Ectodermal cell (in vitro differentiated cells): Measurements from ENCODE around the gene MEF2D.

ENCODE experiments used
- H3K27ac ChIP-seq: 2 replicates; pipeline ENCODE4 v1.7.0; 2013; ENCODE audit warnings: mild to moderate bottlenecking, low read depth, low read length; ENCODE audit not compliant: insufficient read depth, poor library complexity, severe bottlenecking
- H3K27me3 ChIP-seq: 2 replicates; pipeline ENCODE4 v1.7.0; 2013; ENCODE audit warnings: mild to moderate bottlenecking, low read length; ENCODE audit not compliant: insufficient read depth, control insufficient read depth, poor library complexity, severe bottlenecking
- H3K36me3 ChIP-seq: one replicate; pipeline ENCODE4 v1.7.0; 2013; ENCODE audit warnings: low read length; ENCODE audit not compliant: control insufficient read depth, insufficient read depth
- H3K4me1 ChIP-seq: one replicate; pipeline ENCODE4 v1.7.0; 2013; ENCODE audit warnings: low read length; ENCODE audit not compliant: control insufficient read depth, insufficient read depth
- H3K4me3 ChIP-seq: 2 replicates; pipeline ENCODE4 v1.7.0; 2013; ENCODE audit warnings: low read depth, low read length, control low read depth; ENCODE audit not compliant: insufficient read depth
- H3K9me3 ChIP-seq: 2 replicates; pipeline ENCODE4 v1.7.0; 2013; ENCODE audit warnings: mild to moderate bottlenecking, low read length, moderate library complexity; ENCODE audit not compliant: control insufficient read depth
- WGBS, 2 experiments: methylation state at CpG; one replicate each; pipeline ENCODE4 v1.1.7; 2013; ENCODE audit warnings: missing lambda C conversion rate in 2 of 2; 5-methylcytosine and 5-hydroxymethylcytosine counted together

MEF2D gene

DNA sequence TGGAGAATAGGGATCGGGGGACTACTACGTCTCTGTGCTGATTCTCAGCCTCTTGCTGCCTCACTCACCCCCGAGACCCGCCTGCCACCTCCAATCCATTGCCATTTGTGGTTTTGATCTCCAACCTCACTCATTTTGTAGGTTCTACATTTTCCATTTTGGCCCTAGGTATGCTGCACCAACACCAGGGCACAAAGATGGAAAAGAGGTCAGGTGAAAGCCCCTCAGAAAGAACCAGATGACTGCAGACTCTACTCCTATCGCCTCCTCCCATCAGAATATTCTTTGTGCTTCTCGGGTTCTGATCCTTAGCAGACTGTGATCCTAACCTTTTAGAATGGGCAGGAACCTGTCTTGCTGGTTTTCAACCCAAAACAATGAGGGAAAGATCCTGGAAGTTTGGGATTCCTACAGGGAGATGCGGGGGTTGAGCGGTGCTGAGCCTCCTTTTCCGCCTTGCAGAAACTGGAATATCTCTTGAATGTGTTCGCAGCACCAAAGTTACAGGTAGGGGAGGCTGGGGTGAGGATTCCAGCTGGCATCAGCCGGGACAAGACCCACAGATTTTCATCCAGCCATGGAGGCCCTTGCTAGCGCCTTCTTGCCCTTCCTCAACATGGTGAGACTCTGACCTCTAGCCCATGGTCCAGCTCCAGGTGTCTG lies 78.5 kb downstream of the MEF2D start:
- no peaks in the 10 kb centered on the region for H3K9me3 ChIP-seq
- 23 to 31% methylated on average over 12 of the region's 12 CpGs for WGBS, 2 experiments
- H3K4me3 ChIP-seq = no peak overlapping the region
- peaks cover 100% of the 10 kb centered on the region for H3K27me3 ChIP-seq
- H3K4me1 ChIP-seq = no peaks in the 10 kb centered on the region
- no peak overlapping the region for H3K27ac ChIP-seq
- H3K36me3 ChIP-seq = no peaks in the 10 kb centered on the region

DNA sequence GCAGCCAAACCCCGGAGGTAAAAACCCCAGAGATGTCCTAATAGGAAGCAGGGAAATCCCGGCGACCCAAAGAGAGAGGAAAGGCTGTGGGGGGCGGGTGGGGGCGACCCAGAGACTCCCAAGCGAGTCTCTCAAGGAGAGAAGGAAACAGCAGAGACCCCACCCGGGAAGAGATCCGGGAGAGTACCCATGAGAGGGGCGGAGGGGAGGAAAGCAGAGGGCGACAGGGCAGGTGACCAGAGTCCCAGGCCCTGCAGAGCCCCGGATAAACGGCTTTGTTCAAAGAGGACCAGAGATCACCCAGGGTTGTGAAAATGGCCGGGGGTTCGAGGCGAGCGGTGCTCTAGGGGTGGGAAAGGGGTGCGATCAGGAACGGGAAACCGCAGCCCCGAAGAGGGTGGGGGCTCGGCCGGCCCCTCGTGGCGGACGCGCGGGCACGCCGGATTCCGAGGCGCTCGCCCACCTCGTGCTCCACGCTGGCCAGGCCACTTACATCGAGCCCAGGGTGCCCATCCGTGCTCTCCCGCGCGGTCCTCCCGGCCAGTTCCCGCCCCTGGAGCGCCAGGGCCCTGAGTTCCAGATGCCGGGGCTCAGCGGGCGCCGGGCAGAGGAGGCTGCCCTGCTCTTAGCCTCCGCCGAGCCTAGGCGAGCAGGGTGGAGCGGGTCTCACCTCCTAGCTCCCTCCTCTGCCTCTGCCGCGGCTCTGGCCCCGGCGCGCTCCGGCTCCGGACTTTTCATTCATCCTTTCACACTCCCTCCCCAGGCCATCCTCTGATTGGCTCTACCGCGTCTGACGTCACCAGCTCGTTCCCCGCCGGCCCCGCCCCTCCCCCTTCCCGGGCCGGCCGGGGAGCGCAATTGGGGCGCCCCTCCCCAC lies 79.3 kb downstream of the MEF2D start:
- H3K9me3 ChIP-seq = no peaks in the 10 kb centered on the region
- H3K27ac ChIP-seq = no peak overlapping the region
- H3K4me1 ChIP-seq = no peaks in the 10 kb centered on the region
- 1% methylated on average over 69 of the region's 69 CpGs for WGBS, 2 experiments
- no peaks in the 10 kb centered on the region for H3K36me3 ChIP-seq
- H3K4me3 ChIP-seq = no peak overlapping the region
- H3K27me3 ChIP-seq = peaks cover 100% of the 10 kb centered on the region

DNA sequence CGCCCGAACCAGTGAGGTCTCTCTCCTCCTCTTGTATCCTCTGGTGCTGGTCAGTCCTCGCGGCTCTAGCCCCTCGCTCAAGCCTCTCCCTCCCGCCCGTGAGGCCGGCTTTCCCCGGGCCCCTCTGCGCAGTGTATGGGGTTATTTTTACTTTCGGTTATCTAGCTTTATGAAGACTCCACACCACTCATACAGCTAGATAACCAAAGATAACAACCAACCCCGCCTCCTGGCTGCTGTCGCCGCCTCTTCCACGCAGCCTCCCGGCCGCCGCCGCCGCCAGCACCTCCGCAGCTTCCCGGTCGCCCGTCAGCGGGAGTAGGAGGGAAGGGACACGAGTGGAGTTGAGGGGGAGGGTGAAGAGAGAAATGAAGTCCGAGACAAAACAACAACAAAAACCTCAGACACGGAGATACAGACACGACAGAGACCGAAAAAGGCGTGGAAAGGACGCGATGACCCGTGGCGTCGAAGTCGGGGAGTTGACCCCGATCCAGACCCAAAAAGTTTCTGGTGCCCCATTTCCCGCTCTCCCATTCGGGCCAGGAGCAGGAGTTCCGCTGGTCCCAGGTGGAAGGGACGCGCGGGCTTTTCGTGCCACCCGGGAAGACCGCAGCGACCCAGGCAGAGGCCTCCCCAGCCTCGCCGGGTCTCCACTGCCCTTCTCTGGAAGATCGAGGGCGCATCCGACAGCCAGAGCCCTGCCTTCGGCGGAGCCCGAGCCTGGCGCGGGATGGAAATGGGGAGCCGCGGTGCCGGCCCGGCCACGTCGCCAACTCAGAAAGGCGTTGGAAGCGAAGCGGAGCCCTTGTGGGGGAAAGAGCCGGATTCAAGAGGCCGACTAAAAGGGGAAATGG lies 80.1 kb downstream of the MEF2D start:
- 4% methylated on average over 65 to 69 of the region's 69 CpGs for WGBS, 2 experiments
- Histone ChIP-seq H3K9me3 (no peaks in the 10 kb centered on the region), H3K36me3 (no peaks in the 10 kb centered on the region), H3K4me1 (no peaks in the 10 kb centered on the region), H3K27ac (no peak overlapping the region), H3K4me3 (no peak overlapping the region), H3K27me3 (peaks cover 100% of the 10 kb centered on the region)

DNA sequence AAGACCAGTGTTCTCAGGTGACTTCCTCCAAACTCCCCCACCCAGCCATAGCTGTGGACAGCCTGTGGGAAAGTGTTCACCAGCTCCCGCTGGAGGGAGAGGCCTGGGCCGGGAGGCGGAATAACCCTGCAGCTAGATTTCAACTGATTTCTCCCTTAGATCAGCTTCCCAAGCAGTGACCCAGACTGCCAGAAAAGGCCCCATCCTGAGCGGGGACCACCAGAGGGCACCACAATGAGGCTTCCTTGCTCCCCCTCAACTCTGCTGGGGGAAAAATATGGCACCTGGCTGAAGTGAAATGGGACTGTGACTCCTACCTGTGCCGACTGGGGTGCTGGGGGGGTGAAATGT lies 80.7 kb downstream of the MEF2D start:
- H3K9me3 ChIP-seq = no peaks in the 10 kb centered on the region
- WGBS, 2 experiments = 4 to 7% methylated on average over 5 of the region's 5 CpGs
- no peak overlapping the region for H3K27ac ChIP-seq
- H3K4me3 ChIP-seq = no peak overlapping the region
- no peaks in the 10 kb centered on the region for H3K4me1 ChIP-seq
- no peaks in the 10 kb centered on the region for H3K36me3 ChIP-seq
- H3K27me3 ChIP-seq = peaks cover 100% of the 10 kb centered on the region

DNA sequence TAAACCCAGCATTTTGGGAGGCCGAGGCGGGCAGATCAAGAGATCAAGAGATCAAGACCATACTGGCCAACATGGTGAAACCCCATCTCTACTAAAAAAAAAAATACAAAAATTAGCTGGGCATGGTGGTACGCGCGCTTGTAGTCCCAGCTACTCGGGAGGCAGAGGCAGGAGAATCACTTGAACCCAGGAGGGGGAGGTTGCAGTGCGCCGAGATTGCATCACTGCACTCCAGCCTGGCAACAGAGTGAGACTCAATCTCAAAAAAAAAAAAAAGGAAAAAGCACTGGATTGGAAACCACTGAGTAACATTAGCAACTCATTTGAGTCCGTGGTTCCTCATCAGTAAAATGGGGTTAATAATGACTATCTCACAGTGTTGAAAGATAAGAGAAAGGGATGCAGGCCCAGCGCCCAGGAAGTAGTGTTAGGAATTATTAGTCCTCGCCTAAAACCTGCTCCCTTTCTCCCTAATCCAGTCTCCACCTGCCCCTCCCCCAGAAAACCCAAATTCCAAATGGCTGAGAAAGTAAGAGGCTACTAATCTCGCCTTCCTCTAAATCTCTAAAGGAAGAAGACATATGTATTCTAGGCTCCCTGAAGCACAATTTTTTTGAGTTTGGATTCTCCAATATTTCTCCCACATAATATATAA lies 82.0 kb downstream of the MEF2D start:
- Histone ChIP-seq H3K4me3 (no peak overlapping the region), H3K4me1 (no peaks in the 10 kb centered on the region), H3K27me3 (peaks cover 100% of the 10 kb centered on the region), H3K27ac (no peak overlapping the region), H3K9me3 (no peaks in the 10 kb centered on the region), H3K36me3 (no peaks in the 10 kb centered on the region)
- 86 to 88% methylated on average over 12 of the region's 12 CpGs for WGBS, 2 experiments

DNA sequence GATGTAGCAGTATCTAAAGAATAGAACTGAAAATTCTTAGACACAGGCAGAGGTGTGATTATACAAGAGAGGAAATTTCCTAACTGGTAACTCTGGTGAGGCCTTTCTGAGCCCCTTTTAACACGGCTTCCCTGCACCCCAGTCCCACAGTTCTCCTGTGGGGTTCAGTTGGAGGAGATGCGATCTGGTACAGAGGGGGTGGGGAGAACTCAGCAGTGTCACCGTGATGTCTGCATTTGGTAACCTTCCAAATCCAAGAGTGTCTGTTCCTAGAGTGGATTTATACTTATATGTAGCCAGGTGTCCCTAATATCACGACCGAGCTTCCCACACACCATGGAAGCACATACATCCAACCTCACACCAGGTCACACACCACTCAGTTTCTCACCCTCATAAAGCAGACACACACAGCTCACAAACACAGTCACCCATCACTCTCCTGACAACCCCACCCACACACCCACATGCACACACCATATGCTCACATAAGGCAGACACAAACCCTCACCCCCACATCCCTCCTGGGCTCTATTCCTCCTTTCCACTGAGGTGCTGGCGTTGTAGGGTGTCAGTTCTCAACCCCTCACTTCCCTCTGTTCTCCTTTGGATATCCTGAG lies 83.1 kb downstream of the MEF2D start:
- H3K27me3 ChIP-seq = peaks cover 99% of the 10 kb centered on the region
- no peak overlapping the region for H3K4me3 ChIP-seq
- WGBS, 2 experiments = 81 to 85% methylated on average over 6 of the region's 6 CpGs

DNA sequence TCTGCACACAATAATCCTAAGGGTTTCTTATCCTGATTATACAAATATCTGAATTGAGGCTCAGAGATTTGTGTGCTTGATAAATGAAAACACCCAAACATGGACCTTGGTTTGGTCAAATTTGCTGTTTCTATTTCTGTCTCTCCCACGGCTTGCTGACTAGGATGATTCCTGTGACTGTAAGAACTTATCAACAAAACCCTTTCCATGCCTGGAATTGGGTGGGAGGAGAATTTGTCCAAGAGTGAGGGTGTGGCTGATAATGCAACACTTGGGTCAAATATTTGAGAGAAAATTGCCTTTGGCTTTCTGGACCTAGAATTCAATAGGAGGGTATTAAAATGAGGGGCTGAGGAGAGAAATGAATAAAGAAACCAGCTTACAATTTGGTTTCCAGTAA lies 83.6 kb downstream of the MEF2D start:
- H3K4me1 ChIP-seq = no peaks in the 10 kb centered on the region
- 92% methylated on average over 1 of the region's 1 CpG for WGBS, 2 experiments

More for the DNA sequence above, 83.1 kb downstream of the MEF2D start:
- H3K4me1 ChIP-seq = no peaks in the 10 kb centered on the region
- H3K36me3 ChIP-seq = no peaks in the 10 kb centered on the region
- no peak overlapping the region for H3K27ac ChIP-seq
- no peaks in the 10 kb centered on the region for H3K9me3 ChIP-seq

DNA sequence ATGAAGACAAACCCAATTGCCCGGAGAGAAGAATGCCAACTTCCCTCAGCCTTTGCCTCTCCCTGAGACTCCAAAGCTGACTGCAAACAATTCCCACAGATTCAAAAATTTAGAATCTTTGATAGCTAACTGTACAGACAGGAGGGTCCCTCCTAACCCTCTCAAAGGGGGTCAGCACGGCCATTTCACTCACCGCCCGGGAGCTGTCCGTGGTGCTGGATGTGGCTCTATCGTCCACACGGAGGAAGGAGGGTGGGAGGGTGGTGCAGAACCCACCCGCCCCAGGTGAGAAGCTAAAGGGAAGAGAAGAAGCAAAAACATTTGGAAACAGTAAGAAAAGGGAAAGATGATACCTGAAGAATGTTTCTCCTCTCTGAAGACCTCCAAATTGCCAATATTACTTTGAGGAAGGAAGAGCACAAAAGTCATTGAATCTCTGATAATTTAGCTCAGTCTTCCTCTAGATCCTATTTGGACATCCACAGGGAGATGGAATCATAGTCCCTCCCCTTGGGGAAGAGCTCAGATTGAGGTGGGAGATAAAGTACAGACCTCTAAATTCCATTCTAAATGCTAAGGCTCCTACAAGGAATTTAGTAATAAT lies 86.0 kb downstream of the MEF2D start:
- no peaks in the 10 kb centered on the region for H3K36me3 ChIP-seq
- no peaks in the 10 kb centered on the region for H3K9me3 ChIP-seq
- H3K27me3 ChIP-seq = peaks cover 95% of the 10 kb centered on the region
- no peak overlapping the region for H3K4me3 ChIP-seq
- H3K27ac ChIP-seq = no peak overlapping the region
- no peaks in the 10 kb centered on the region for H3K4me1 ChIP-seq
- WGBS, 2 experiments = 14 to 22% methylated on average over 8 of the region's 8 CpGs

More for the DNA sequence above, 83.6 kb downstream of the MEF2D start:
- Histone ChIP-seq H3K4me3 (no peak overlapping the region), H3K36me3 (no peaks in the 10 kb centered on the region), H3K9me3 (no peaks in the 10 kb centered on the region), H3K27me3 (peaks cover 99% of the 10 kb centered on the region), H3K27ac (no peak overlapping the region)
